ENCODE measurements around the gene GPATCH3.

GPATCH3 gene

GRCh38 chr1:26858891-26859640, 41.2 kb downstream of the GPATCH3 start:
- in situ Hi-C loops (cut with MboI; ENCODE audit: low sequenced_read_pairs, unreplicated experiment) = no loop called here
- TF ChIP-seq CTCF (IDR thresholded peaks at IDR 0.05; ENCODE audit: borderline replicate concordance, control extremely low read depth, extremely low read depth, insufficient read depth, missing control alignments) = no peak
- no peak for DNase-seq (ENCODE audit: low spot score)

GRCh38 chr1:26858160-26858559, 42.1 kb downstream of the GPATCH3 start:
- in situ Hi-C loops (cut with MboI; ENCODE audit: low sequenced_read_pairs, unreplicated experiment) = no loop called here
- no peak for DNase-seq (ENCODE audit: low spot score)
- TF ChIP-seq CTCF (IDR thresholded peaks at IDR 0.05; ENCODE audit: borderline replicate concordance, control extremely low read depth, extremely low read depth, insufficient read depth, missing control alignments) = no peak

GRCh38 chr1:26857473-26858060, 42.7 kb downstream of the GPATCH3 start:
- no peak for TF ChIP-seq CTCF (IDR thresholded peaks at IDR 0.05; ENCODE audit: borderline replicate concordance, control extremely low read depth, extremely low read depth, insufficient read depth, missing control alignments)
- in situ Hi-C loops (cut with MboI; ENCODE audit: low sequenced_read_pairs, unreplicated experiment) = no loop called here
- DNase-seq (ENCODE audit: low spot score) = no peak

- no peak for TF ChIP-seq CTCF (IDR thresholded peaks at IDR 0.05; ENCODE audit: borderline replicate concordance, control extremely low read depth, extremely low read depth, insufficient read depth, missing control alignments)
- in situ Hi-C loops (cut with MboI; ENCODE audit: low sequenced_read_pairs, unreplicated experiment) = no loop called here
- DNase-seq (ENCODE audit: low spot score) = no peak
Measured at GRCh38 chr1:26856604-26857469, 43.4 kb downstream of the GPATCH3 start.

- DNase-seq (ENCODE audit: low spot score) = no peak
- in situ Hi-C loops (cut with MboI; ENCODE audit: low sequenced_read_pairs, unreplicated experiment) = no loop called here
- TF ChIP-seq CTCF (IDR thresholded peaks at IDR 0.05; ENCODE audit: borderline replicate concordance, control extremely low read depth, extremely low read depth, insufficient read depth, missing control alignments) = no peak
Measured at GRCh38 chr1:26856181-26856580, 44.1 kb downstream of the GPATCH3 start.

GRCh38 chr1:26855636-26856035, 44.6 kb downstream of the GPATCH3 start:
- DNase-seq (ENCODE audit: low spot score) = no peak
- TF ChIP-seq CTCF (IDR thresholded peaks at IDR 0.05; ENCODE audit: borderline replicate concordance, control extremely low read depth, extremely low read depth, insufficient read depth, missing control alignments) = no peak
- in situ Hi-C loops (cut with MboI; ENCODE audit: low sequenced_read_pairs, unreplicated experiment) = no loop called here
